ENCODE data around the gene ZBED4.

DNA sequence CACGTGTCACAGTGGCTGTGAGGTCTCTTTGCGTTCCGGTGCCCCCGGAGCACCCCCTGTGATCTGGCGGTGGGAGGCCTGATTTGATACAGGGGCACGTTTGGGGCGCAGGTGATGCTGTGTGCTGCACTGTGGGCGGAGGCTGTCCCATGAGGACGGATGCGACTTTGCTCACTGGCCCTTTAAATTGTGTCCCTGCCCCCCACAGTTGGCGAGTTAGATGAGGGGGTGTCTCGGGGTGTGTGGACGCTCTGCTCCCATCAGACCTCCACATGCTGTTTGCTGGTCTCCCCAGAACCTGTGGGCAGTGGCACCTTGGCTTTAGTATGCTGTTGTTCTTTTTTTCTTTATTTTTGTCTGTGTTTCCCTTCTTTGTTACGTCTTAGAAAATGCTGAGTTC lies 5.2 kb downstream of the ZBED4 start:
- TF ChIP-seq, protein P1, sequence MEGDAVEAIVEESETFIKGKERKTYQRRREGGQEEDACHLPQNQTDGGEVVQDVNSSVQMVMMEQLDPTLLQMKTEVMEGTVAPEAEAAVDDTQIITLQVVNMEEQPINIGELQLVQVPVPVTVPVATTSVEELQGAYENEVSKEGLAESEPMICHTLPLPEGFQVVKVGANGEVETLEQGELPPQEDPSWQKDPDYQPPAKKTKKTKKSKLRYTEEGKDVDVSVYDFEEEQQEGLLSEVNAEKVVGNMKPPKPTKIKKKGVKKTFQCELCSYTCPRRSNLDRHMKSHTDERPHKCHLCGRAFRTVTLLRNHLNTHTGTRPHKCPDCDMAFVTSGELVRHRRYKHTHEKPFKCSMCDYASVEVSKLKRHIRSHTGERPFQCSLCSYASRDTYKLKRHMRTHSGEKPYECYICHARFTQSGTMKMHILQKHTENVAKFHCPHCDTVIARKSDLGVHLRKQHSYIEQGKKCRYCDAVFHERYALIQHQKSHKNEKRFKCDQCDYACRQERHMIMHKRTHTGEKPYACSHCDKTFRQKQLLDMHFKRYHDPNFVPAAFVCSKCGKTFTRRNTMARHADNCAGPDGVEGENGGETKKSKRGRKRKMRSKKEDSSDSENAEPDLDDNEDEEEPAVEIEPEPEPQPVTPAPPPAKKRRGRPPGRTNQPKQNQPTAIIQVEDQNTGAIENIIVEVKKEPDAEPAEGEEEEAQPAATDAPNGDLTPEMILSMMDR (IDR thresholded peaks at IDR 0.05; ENCODE audit: insufficient read depth, low read depth, low read length): no peak
- TF ChIP-seq EZH2 (IDR thresholded peaks at IDR 0.05; ENCODE audit: insufficient read depth, low read length): no peak

Measured in astrocyte (in vitro differentiated cells and primary cell).